Sciatic nerve (tissue), 2 donors: ENCODE measurements around the gene C1orf21. TPM values are rescaled to one million over a fixed set of nuclear protein-coding genes. Genes with fewer than 3 reads are reported as not detected.

ENCODE experiments used
- ATAC-seq: fragments of 200-7000 bp; cut with Tn5 transposase; one replicate; pipeline ENCODE4 v1.9.1; 2020; ENCODE audit warnings: mild to moderate bottlenecking, moderate library complexity
- DNase-seq: peaks from one replicate; pipeline ENCODE4 v3.0.0-alpha.2; 2020; ENCODE audit warnings: low spot score
- intact Hi-C: fragments of 100-400 bp; cut with DNase I; formaldehyde crosslinking; loops from one replicate; pipeline ENCODE4 v1.14.2; 2022
- total RNA-seq: library from RNA; stranded (reverse); fragmentation: NEBNext Ultra II Directional; extraction: Animal tissue kit (Norgen Biotek cat#: 25700); gene quantifications from one replicate; pipeline ENCODE4 v1.2.1, GENCODE V29; 2021
- donor health status: DM: no; HTN: no; CAD: no.
- donor health status: DM: no; HTN: no; CAD: no.

Gene C1orf21
- total RNA-seq, 1 donor from 2014 or later: 81.0 TPM

GRCh38 chr1:184383772-184384323 lies 3.0 kb upstream of the C1orf21 start:
- intact Hi-C loops: no loop called here
- ATAC-seq (no peak), DNase-seq (no peak)

- ATAC-seq (no peak), DNase-seq (no peak)
- intact Hi-C loops: no loop called here
These were observed 941 bp upstream of the C1orf21 start for GRCh38 chr1:184385865-184386311.

- ATAC-seq: no peak
- no peak for DNase-seq
- intact Hi-C loops: no loop called here
These were observed 243 bp downstream of the C1orf21 start for GRCh38 chr1:184387069-184387475.

- ATAC-seq (peak; percentile 24), DNase-seq (peak; percentile 75)
- intact Hi-C loops: no loop called here
These were observed 868 bp downstream of the C1orf21 start for GRCh38 chr1:184387476-184388318.

GRCh38 chr1:184388319-184388889 lies 1.6 kb downstream of the C1orf21 start:
- no peak for DNase-seq
- intact Hi-C loops: no loop called here
- ATAC-seq: peak; percentile 47

GRCh38 chr1:184388971-184389370 lies 2.1 kb downstream of the C1orf21 start:
- ATAC-seq (no peak), DNase-seq (no peak)
- intact Hi-C loops: no loop called here

GRCh38 chr1:184389446-184389845 lies 2.6 kb downstream of the C1orf21 start:
- no peak for ATAC-seq
- intact Hi-C loops: no loop called here
- DNase-seq: no peak

GRCh38 chr1:184390889-184391288 lies 4.1 kb downstream of the C1orf21 start:
- DNase-seq (no peak), ATAC-seq (no peak)
- intact Hi-C loops: no loop called here

GRCh38 chr1:184392067-184392466 lies 5.2 kb downstream of the C1orf21 start:
- no peak for DNase-seq
- ATAC-seq: no peak
- intact Hi-C loops: no loop called here

GRCh38 chr1:184392779-184393522 lies 6.1 kb downstream of the C1orf21 start:
- intact Hi-C loops: no loop called here
- DNase-seq (no peak), ATAC-seq (no peak)

- ATAC-seq (peak; percentile 57), DNase-seq (no peak)
- intact Hi-C loops: no loop called here
These were observed 7.1 kb downstream of the C1orf21 start for GRCh38 chr1:184393962-184394361.

GRCh38 chr1:184395370-184395769 lies 8.5 kb downstream of the C1orf21 start:
- DNase-seq (no peak), ATAC-seq (no peak)
- intact Hi-C loops: no loop called here

GRCh38 chr1:184395937-184396480 lies 9.2 kb downstream of the C1orf21 start:
- intact Hi-C loops: no loop called here
- no peak for ATAC-seq
- DNase-seq: no peak

GRCh38 chr1:184399192-184399847 lies 12.5 kb downstream of the C1orf21 start:
- ATAC-seq: peak; percentile 59
- intact Hi-C loops: no loop called here

GRCh38 chr1:184403961-184404726 lies 17.3 kb downstream of the C1orf21 start:
- DNase-seq: no peak
- intact Hi-C loops: no loop called here
- ATAC-seq: peak; percentile 57

More at GRCh38 chr1:184399192-184399847, 12.5 kb downstream of the C1orf21 start:
- DNase-seq: no peak

GRCh38 chr1:184404727-184405027 lies 17.8 kb downstream of the C1orf21 start:
- ATAC-seq: no peak
- intact Hi-C loops: loop anchor here (5.0 kb wide), 1 partner anchor 1562 kb away; no protein-coding TSS in a partner anchor
- DNase-seq: no peak

GRCh38 chr1:184405094-184405800 lies 18.4 kb downstream of the C1orf21 start:
- intact Hi-C loops: loop anchor here (5.0 kb wide), 1 partner anchor 1563 kb away; no protein-coding TSS in a partner anchor
- no peak for ATAC-seq

More at GRCh38 chr1:184405094-184405800, 18.4 kb downstream of the C1orf21 start:
- no peak for DNase-seq
